GM12872 (cell line): ENCODE data around the gene TGM6.

Experiments
- TF ChIP-seq, protein P1 (sequence below): IDR thresholded peaks from 3 replicates; pipeline ENCODE4 v1.5.1; 2011; ENCODE audit warnings: low read depth, mild to moderate bottlenecking, low read length, moderate library complexity; ENCODE audit not compliant: insufficient read depth

Gene TGM6

DNA sequence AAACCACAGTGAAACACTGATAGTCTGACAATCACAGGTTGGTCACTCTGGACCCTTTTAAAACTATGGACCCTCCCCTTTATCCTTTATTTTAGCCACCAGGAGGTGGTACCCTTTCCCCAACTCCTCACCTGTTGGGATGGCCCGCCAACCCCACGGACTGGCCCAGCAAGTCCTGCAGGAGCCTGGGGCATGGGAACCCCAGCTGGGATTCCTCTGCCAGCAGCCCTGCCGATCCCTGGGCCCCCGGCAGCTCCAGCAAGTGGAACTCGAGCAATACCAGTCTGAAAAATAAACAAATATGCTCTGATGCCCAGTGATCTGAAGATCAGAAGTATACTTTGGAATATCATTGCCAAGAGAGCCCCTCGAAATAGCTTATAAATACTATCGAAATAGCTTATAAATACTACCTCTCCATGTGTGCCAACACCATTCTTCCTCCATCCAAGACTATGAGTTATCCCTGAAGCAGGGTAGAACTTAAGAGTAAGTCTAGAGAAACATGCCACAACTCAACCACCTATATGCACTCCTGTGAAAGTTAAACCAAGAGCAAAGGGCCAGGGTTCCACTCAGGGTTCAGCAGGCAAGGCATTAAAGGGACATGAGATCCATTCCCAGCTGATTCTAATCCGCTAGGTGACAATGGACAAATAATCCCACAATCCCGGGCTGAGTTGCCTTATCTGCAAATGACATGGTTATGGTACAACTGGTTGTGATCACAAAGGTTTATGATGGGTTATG is 83.1 kb downstream of the TGM6 start:
- TF ChIP-seq, protein P1, sequence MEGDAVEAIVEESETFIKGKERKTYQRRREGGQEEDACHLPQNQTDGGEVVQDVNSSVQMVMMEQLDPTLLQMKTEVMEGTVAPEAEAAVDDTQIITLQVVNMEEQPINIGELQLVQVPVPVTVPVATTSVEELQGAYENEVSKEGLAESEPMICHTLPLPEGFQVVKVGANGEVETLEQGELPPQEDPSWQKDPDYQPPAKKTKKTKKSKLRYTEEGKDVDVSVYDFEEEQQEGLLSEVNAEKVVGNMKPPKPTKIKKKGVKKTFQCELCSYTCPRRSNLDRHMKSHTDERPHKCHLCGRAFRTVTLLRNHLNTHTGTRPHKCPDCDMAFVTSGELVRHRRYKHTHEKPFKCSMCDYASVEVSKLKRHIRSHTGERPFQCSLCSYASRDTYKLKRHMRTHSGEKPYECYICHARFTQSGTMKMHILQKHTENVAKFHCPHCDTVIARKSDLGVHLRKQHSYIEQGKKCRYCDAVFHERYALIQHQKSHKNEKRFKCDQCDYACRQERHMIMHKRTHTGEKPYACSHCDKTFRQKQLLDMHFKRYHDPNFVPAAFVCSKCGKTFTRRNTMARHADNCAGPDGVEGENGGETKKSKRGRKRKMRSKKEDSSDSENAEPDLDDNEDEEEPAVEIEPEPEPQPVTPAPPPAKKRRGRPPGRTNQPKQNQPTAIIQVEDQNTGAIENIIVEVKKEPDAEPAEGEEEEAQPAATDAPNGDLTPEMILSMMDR, result no peak

- TF ChIP-seq, protein P1, result no peak
Measured at GRCh38 chr20:2465100-2465499, 84.4 kb downstream of the TGM6 start.

- TF ChIP-seq, protein P1, result no peak
Measured at GRCh38 chr20:2467412-2467811, 86.7 kb downstream of the TGM6 start.

- TF ChIP-seq, protein P1, result no peak
Measured at GRCh38 chr20:2468581-2469407, 88.1 kb downstream of the TGM6 start.

DNA sequence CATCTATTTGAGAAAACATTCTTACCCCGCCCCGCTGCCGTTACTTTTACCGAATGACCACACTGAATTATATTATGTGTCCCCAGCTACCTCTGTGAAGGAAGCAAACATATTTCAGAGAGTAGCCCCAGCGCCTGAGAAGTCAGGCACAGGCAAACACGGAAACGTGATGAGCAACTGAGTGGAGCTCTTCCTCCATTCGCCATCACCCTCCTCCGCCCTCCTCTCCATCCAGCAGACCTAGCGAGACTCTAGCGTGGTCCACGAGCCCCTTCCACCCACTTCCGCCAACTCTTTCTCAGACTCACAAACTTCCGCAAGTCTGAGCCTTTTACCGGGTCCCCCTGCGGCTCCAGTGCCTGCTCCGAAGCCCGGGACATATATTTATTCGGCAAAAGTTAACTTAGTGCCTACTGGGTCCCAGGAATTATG is 89.3 kb downstream of the TGM6 start:
- TF ChIP-seq, protein P1, result no peak

DNA sequence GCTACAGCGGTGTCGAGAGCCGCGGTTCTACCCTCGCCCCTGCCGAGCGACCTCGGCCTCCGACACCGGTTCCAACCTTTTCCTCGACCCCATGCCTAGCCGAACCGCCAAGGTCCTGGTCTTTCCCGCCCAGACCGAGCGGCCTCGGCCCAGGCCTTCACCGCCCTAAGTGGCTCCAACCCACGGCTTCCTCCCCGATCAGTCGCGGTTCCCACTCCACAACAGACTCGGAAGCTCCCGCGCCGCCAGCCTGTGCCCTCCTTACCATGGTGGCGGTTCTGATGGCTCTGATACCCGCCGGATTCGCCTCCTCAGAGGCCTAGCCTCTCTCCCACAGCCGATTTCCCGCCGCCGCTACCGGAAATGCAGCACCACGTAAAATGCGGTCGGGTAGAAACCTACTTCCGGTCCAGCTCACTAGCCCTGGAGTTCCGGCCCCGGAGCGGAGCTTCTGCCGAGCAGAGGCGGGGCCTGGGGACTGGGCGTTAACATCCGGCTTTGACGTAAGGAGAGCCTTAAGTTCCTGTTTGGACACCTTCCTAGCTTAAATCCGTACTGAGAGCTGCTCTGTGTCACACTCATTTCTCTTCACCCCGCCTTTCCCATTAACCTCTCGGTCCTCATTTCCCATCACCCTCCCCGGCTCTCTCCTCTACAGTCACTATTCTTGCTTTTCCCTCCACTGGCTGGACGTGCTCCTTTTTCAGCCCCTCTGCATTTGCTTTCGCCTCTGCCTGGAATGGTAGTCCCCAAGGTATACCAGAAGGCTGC is 89.9 kb downstream of the TGM6 start, which contains the start of gene SNRPB:
Gene SNRPB, minus strand, starts transcription at position 367 of the 771 bp plus-strand sequence. Its CDS starts 99 bp downstream, at position 268.
- TF ChIP-seq, protein P1, result no peak

GRCh38 chr20:2473516-2473915 is 92.8 kb downstream of the TGM6 start:
- TF ChIP-seq, protein P1, result no peak
